GM12892 (cell line): ENCODE results near the gene NOL4L.

ENCODE experiments used
- POLR2A ChIP-seq: IDR thresholded peaks from 2 replicates; pipeline ENCODE4 v1.6.1; 2011; ENCODE audit warnings: low read depth, low read length, control low read depth
- POLR2AphosphoS5 ChIP-seq: IDR thresholded peaks from 2 replicates; pipeline ENCODE4 v1.6.1; 2011; ENCODE audit warnings: low read depth, low read length, control low read depth

DNA sequence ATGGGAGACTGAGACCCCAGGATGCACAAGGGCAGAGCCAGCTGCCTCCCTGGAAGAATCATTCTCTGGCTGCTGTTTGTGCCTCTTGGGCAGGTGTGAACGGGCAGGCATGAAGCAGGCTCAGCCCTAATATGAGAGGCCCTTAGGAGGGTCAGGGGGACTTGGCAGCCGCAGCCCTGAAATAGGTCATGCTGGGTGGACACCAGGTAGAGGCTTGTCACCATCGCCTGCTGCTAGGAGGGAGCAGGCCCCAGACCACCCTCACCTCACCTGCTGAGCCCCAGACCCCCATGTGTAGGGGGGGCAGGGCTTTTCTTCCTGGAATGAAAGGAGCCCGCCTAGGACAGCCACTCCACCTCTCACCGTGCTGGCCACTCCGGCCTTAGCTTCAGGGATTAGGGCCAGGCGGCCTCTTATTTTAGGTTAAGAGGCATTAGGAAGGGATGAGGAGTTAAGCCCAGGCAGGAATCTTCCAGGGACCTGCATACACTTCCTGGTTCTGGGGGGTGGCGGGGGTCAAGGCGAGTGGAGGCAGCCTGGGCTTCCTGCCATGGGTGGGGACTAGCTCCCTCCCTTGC lies 134.6 kb downstream of the NOL4L start:
- TF ChIP-seq POLR2AphosphoS5 (no peak), POLR2A (no peak)
